IMR-90 (cell line): ENCODE results near the gene BTBD9. TPM values are rescaled to one million over a fixed set of nuclear protein-coding genes. Genes with fewer than 3 reads are reported as not detected.
A peak's percentile ranks its signal among the peaks of the same experiment; 100 is the strongest.

Source experiments
- ATAC-seq: fragments of 200-7000 bp; cut with Tn5 transposase; 2 replicates; pipeline ENCODE4 v1.9.1; 2020; ENCODE audit warnings: low read depth, mild to moderate bottlenecking, moderate library complexity
- BruUV-seq: library from RNA; stranded (reverse); fragments of 400-500 nt; replicated peaks from 2 replicates; lab custom pipeline; 2021; lab: Mats Ljungman, UMichigan
- CTCF ChIA-PET: fragments of 300-600 bp; formaldehyde crosslinking; extraction: SDS; loops from one replicate; lab custom pipeline; 2021; ENCODE audit warnings: antibody characterized with exemption; lab: Yijun Ruan, JAX
- POLR2A ChIA-PET: fragments of 300-600 bp; sonication (Branson Sonifier 250); formaldehyde crosslinking; loops from one replicate; lab custom pipeline; 2022; ENCODE audit warnings: antibody characterized with exemption; ENCODE audit not compliant: unreplicated experiment; lab: Charles Lee
- DNase-seq: peaks from one replicate; pipeline ENCODE4 v3.0.0; 2013
- H2AFZ ChIP-seq: replicated peaks from 2 replicates; pipeline ENCODE3; 2013; ENCODE audit warnings: low read length, mild to moderate bottlenecking; ENCODE audit not compliant: poor library complexity
- H2AK5ac ChIP-seq: 2 replicates; pipeline ENCODE4 v1.6.1; 2013; ENCODE audit warnings: low read depth, low read length, inconsistent platforms
- H2AK9ac ChIP-seq: replicated peaks from 2 replicates; pipeline ENCODE3; 2013; ENCODE audit warnings: mild to moderate bottlenecking, low read depth, low read length, moderate library complexity; ENCODE audit not compliant: poor library complexity
- H2BK120ac ChIP-seq: 2 replicates; pipeline ENCODE4 v1.6.1; 2013; ENCODE audit warnings: low read depth, low read length, inconsistent platforms
- H2BK15ac ChIP-seq: 3 replicates; pipeline ENCODE4 v1.6.1; 2013; ENCODE audit warnings: low read depth, low read length, inconsistent platforms
- H2BK20ac ChIP-seq: 2 replicates; pipeline ENCODE4 v1.6.1; 2013; ENCODE audit warnings: low read depth, mild to moderate bottlenecking, inconsistent platforms, low read length, moderate library complexity
- H2BK5ac ChIP-seq: 2 replicates; pipeline ENCODE4 v1.6.1; 2013; ENCODE audit warnings: mild to moderate bottlenecking, low read depth, low read length, inconsistent platforms; ENCODE audit not compliant: poor library complexity, severe bottlenecking
- H3K14ac ChIP-seq: replicated peaks from 2 replicates; pipeline ENCODE4 v1.6.1; 2013; ENCODE audit warnings: low read depth, low read length, inconsistent platforms
- H3K18ac ChIP-seq: 2 replicates; pipeline ENCODE4 v1.6.1; 2013; ENCODE audit warnings: low read depth, low read length, control low read depth
- H3K23ac ChIP-seq: 2 replicates; pipeline ENCODE4 v1.6.1; 2013; ENCODE audit warnings: low read depth, low read length, inconsistent platforms
- H3K27ac ChIP-seq: 2 replicates; pipeline ENCODE4 v1.5.1; 2013; ENCODE audit warnings: mild to moderate bottlenecking, control low read depth, low read length; ENCODE audit not compliant: insufficient read depth
- H3K27me3 ChIP-seq: 2 replicates; pipeline ENCODE4 v1.6.1; 2013; ENCODE audit warnings: low read length; ENCODE audit not compliant: control insufficient read depth, insufficient read depth
- H3K36me3 ChIP-seq: 2 replicates; pipeline ENCODE4 v1.6.1; 2013; ENCODE audit warnings: low read length, mixed read lengths; ENCODE audit not compliant: control insufficient read depth, insufficient read depth
- H3K4ac ChIP-seq: 2 replicates; pipeline ENCODE4 v1.6.1; 2013; ENCODE audit warnings: low read depth, low read length, inconsistent platforms
- H3K4me1 ChIP-seq: 2 replicates; pipeline ENCODE4 v1.6.1; 2013; ENCODE audit warnings: low read length, mixed read lengths; ENCODE audit not compliant: control insufficient read depth, insufficient read depth
- H3K4me2 ChIP-seq: 2 replicates; pipeline ENCODE4 v1.6.1; 2013; ENCODE audit warnings: low read depth, mild to moderate bottlenecking, control low read depth, low read length, moderate library complexity
- H3K4me3 ChIP-seq: 2 replicates; pipeline ENCODE4 v1.5.1; 2013; ENCODE audit warnings: low read depth, mild to moderate bottlenecking, control low read depth, low read length, moderate library complexity; ENCODE audit not compliant: insufficient read depth
- H3K56ac ChIP-seq: 2 replicates; pipeline ENCODE4 v1.6.1; 2013; ENCODE audit warnings: low read length, inconsistent platforms; ENCODE audit not compliant: insufficient read depth; ENCODE audit errors: extremely low read depth
- H3K79me1 ChIP-seq, 2 experiments: 2 replicates each; pipeline ENCODE4 v1.6.1; 2013; ENCODE audit warnings: low read length in 2 of 2, inconsistent platforms in 1 of 2, low read depth in 1 of 2
- H3K9ac ChIP-seq: 2 replicates; pipeline ENCODE4 v1.6.1; 2013; ENCODE audit warnings: low read depth, low read length, control low read depth
- H3K9me1 ChIP-seq: 2 replicates; pipeline ENCODE4 v1.6.1; 2013; ENCODE audit warnings: low read length, inconsistent platforms; ENCODE audit not compliant: insufficient read depth
- H3K9me3 ChIP-seq: 2 replicates; pipeline ENCODE4 v1.6.1; 2013; ENCODE audit warnings: low read length; ENCODE audit not compliant: control insufficient read depth, insufficient read depth
- H4K20me1 ChIP-seq: 2 replicates; pipeline ENCODE4 v1.6.1; 2013; ENCODE audit warnings: low read length, inconsistent platforms; ENCODE audit not compliant: insufficient read depth
- H4K5ac ChIP-seq: 2 replicates; pipeline ENCODE4 v1.6.1; 2013; ENCODE audit warnings: mild to moderate bottlenecking, low read depth, low read length, control low read depth
- H4K8ac ChIP-seq, 2 experiments: 2 replicates each; pipeline ENCODE4 v1.6.1; 2013; ENCODE audit warnings: low read depth in 2 of 2, low read length in 2 of 2, control low read depth in 1 of 2, inconsistent platforms in 1 of 2
- H4K91ac ChIP-seq: 2 replicates; pipeline ENCODE4 v1.6.1; 2013; ENCODE audit warnings: low read depth, low read length, inconsistent platforms; ENCODE audit not compliant: insufficient read depth
- BHLHE40 ChIP-seq: fragments of 150-350 bp; IDR thresholded peaks from 2 replicates; pipeline ENCODE4 v1.6.1; 2016; ENCODE audit warnings: mild to moderate bottlenecking, low read depth, low read length
- CEBPB ChIP-seq: IDR thresholded peaks from 2 replicates; pipeline ENCODE4 v1.6.1; 2012; ENCODE audit warnings: low read depth, low read length, improper control_type of control experiment
- CHD1 ChIP-seq: IDR thresholded peaks from 2 replicates; pipeline ENCODE4 v1.6.1; 2012; ENCODE audit warnings: low read depth, low read length, improper control_type of control experiment
- MXI1 ChIP-seq: IDR thresholded peaks from 2 replicates; pipeline ENCODE4 v1.6.1; 2012; ENCODE audit warnings: low read depth, mild to moderate bottlenecking, low read length, moderate library complexity, borderline replicate concordance
- POLR2A ChIP-seq: IDR thresholded peaks from 2 replicates; pipeline ENCODE4 v1.6.1; 2012; ENCODE audit warnings: mild to moderate bottlenecking, low read depth, low read length
- WGBS, 2 experiments: methylation state at CpG; one replicate each; pipeline versions ENCODE4 v1.1.5 to v1.1.7; 2013; ENCODE audit warnings: missing lambda C conversion rate in 2 of 2; ENCODE audit not compliant: insufficient read length in 1 of 2; ENCODE audit errors: extremely low coverage in 2 of 2; 5-methylcytosine and 5-hydroxymethylcytosine counted together
- dilution Hi-C: fragments of 300-500 bp; cut with HindIII; formaldehyde crosslinking; loops from one replicate; pipeline ENCODE4 v1.14.3; 2018; ENCODE audit warnings: low sequenced_read_pairs; ENCODE audit not compliant: unreplicated experiment
- in situ Hi-C: fragments of 300-500 bp; cut with MboI; formaldehyde crosslinking; loops from 3 replicates; pipeline ENCODE4 v1.14.3; 2019; ENCODE audit warnings: low sequenced_read_pairs, inconsistent platforms, mixed read lengths
- intact Hi-C: fragments of 100-400 bp; cut with micrococcal nuclease; formaldehyde crosslinking; loops from 2 replicates; pipeline ENCODE4 v1.10.0; 2022
- polyA plus RNA-seq, 3 experiments: library from polyadenylated mRNA; depleted of rRNA; stranded (reverse); fragments of >200 nt; gene quantifications; 2 replicates each; pipeline ENCODE4 v1.2.3, GENCODE V29; 2012; ENCODE audit warnings: low replicate concordance in 1 of 3
- total RNA-seq: library from RNA; depleted of rRNA; stranded (reverse); fragments of >200 nt; gene quantifications from 2 replicates; pipeline ENCODE4 v1.2.3, GENCODE V29; 2012

BTBD9 gene
- total and polyA plus RNA-seq, 2 of the 4 experiments (the other 2 are of a cell fraction), result 4.1 to 22.0 TPM

GRCh38 chr6:38651121-38651784, 11.5 kb upstream of the BTBD9 start:
- Histone ChIP-seq H3K4ac (no peak overlapping the region), H3K14ac (no peak overlapping the region), H3K9ac (no peak overlapping the region), H2BK120ac (no peak overlapping the region), H3K9me3 (no peaks in the 10 kb centered on the region; the same call in 1 of the 2 replicates), H3K23ac (no peak overlapping the region), H2BK15ac (no peak overlapping the region), H3K27me3 (no peaks in the 10 kb centered on the region), H3K27ac (no peak overlapping the region), H2AK9ac (no peak overlapping the region), H3K18ac (no peak overlapping the region), H2BK20ac (no peak overlapping the region), H3K4me1 (no peaks in the 10 kb centered on the region), H2BK5ac (no peak overlapping the region), H2AK5ac (no peak overlapping the region), H4K5ac (no peak overlapping the region), H4K20me1 (no peaks in the 10 kb centered on the region), H3K4me2 (no peak overlapping the region; the same call in 1 of the 2 replicates), H3K4me3 (no peak overlapping the region), H2AFZ (no peak overlapping the region), H3K36me3 (no peaks in the 10 kb centered on the region), H3K56ac (no peak overlapping the region), H3K9me1 (peaks cover 6% of the 10 kb centered on the region; the same call in 1 of the 2 replicates), H4K8ac (no peak overlapping the region), H4K91ac (no peak overlapping the region), H3K79me1 (no peaks in the 10 kb centered on the region)
- CTCF ChIA-PET, result no interaction called here
- DNase-seq (peak; percentile 64), ATAC-seq (peak; percentile 85)
- no CpG with 5 or more reads among the region's 2 CpGs for WGBS, 2 experiments
- POLR2A ChIA-PET, result no interaction called here
- no TSS peak for BruUV-seq
- dilution Hi-C loops, result no loop called here
- intact Hi-C loops, result no loop called here
- in situ Hi-C loops, result no loop called here
- peak; percentile 75 for TF ChIP-seq CEBPB
- TF ChIP-seq MXI1, result no peak
- no peak for TF ChIP-seq CHD1
- TF ChIP-seq BHLHE40, result no peak
- no peak for TF ChIP-seq POLR2A
